OCI-LY1 (cell line): ENCODE results near the gene LASP1NB.

ENCODE experiments used
- H2AFZ ChIP-seq: fragments of 200-600 bp; sonication (generic), shearing (Covaris generic); 2 replicates; pipeline ENCODE4 v1.6.0; 2014; ENCODE audit warnings: antibody characterized with exemption, mild to moderate bottlenecking, low read length
- H3F3A ChIP-seq: fragments of 200-600 bp; sonication (generic), shearing (Covaris generic); 2 replicates; pipeline ENCODE4 v1.6.0; 2014; ENCODE audit warnings: mild to moderate bottlenecking, antibody characterized with exemption, low read length, moderate library complexity; ENCODE audit not compliant: insufficient read depth
- H3K27ac ChIP-seq: fragments of 200-600 bp; sonication (generic); 2 replicates; pipeline ENCODE4 v1.5.1; 2014; ENCODE audit warnings: low read length, mixed run types, mild to moderate bottlenecking, low read depth; ENCODE audit not compliant: poor library complexity, severe bottlenecking
- H3K27me3 ChIP-seq: fragments of 200-600 bp; sonication (generic); 2 replicates; pipeline ENCODE4 v1.6.0; 2014; ENCODE audit warnings: antibody characterized with exemption, mild to moderate bottlenecking, low read length, moderate library complexity; ENCODE audit not compliant: insufficient read depth
- H3K36me3 ChIP-seq: fragments of 200-600 bp; sonication (generic); 2 replicates; pipeline ENCODE4 v1.6.1; 2014; ENCODE audit warnings: mild to moderate bottlenecking, antibody characterized with exemption, low read length, moderate library complexity, mixed read lengths; ENCODE audit not compliant: insufficient read depth
- H3K4me1 ChIP-seq: fragments of 200-600 bp; sonication (generic); 2 replicates; pipeline ENCODE4 v1.5.1; 2014; ENCODE audit warnings: mild to moderate bottlenecking, low read length, moderate library complexity; ENCODE audit not compliant: insufficient read depth, severe bottlenecking
- H3K4me2 ChIP-seq: fragments of 200-600 bp; sonication (generic), shearing (Covaris generic); 2 replicates; pipeline ENCODE4 v1.6.1; 2014; ENCODE audit warnings: low read length
- H3K4me3 ChIP-seq: fragments of 200-600 bp; sonication (generic); 2 replicates; pipeline ENCODE4 v1.5.1; 2014; ENCODE audit warnings: low read length, low read depth, mild to moderate bottlenecking, mixed read lengths; ENCODE audit not compliant: poor library complexity, severe bottlenecking
- H3K79me2 ChIP-seq: fragments of 200-600 bp; shearing (Covaris generic); 2 replicates; pipeline ENCODE4 v1.6.1; 2016; ENCODE audit warnings: mixed run types, low read length, mixed read lengths; ENCODE audit not compliant: insufficient read depth
- H3K9ac ChIP-seq: fragments of 200-600 bp; sonication (generic), shearing (Covaris generic); 2 replicates; pipeline ENCODE4 v1.6.1; 2014; ENCODE audit warnings: mild to moderate bottlenecking, low read length, mixed read lengths
- H3K9me2 ChIP-seq: fragments of 200-600 bp; sonication (generic), shearing (Covaris generic); 2 replicates; pipeline ENCODE4 v1.6.1; 2014; ENCODE audit warnings: low read depth, mild to moderate bottlenecking, low read length, mixed read lengths
- H3K9me3 ChIP-seq: fragments of 200-600 bp; shearing (Covaris generic); 2 replicates; pipeline ENCODE4 v1.6.1; 2014; ENCODE audit warnings: low read length, mixed read lengths
- H4K20me1 ChIP-seq: fragments of 200-600 bp; sonication (generic), shearing (Covaris generic); 2 replicates; pipeline ENCODE4 v1.6.0; 2016; ENCODE audit warnings: mild to moderate bottlenecking, low read length; ENCODE audit not compliant: insufficient read depth
- EZH2 ChIP-seq: fragments of 200-600 bp; sonication (generic), shearing (Covaris generic); IDR thresholded peaks from 2 replicates; pipeline ENCODE4 v1.8.0; 2017; ENCODE audit warnings: borderline replicate concordance, mixed run types, mild to moderate bottlenecking, antibody characterized with exemption, low read length, moderate library complexity, mixed read lengths
- TF ChIP-seq, protein P1 (sequence below): fragments of 200-600 bp; sonication (generic), shearing (Covaris generic); IDR thresholded peaks from 2 replicates; pipeline ENCODE4 v1.5.1; 2017; ENCODE audit warnings: mild to moderate bottlenecking, antibody characterized with exemption, low read length, moderate library complexity, mixed read lengths

LASP1NB gene

DNA sequence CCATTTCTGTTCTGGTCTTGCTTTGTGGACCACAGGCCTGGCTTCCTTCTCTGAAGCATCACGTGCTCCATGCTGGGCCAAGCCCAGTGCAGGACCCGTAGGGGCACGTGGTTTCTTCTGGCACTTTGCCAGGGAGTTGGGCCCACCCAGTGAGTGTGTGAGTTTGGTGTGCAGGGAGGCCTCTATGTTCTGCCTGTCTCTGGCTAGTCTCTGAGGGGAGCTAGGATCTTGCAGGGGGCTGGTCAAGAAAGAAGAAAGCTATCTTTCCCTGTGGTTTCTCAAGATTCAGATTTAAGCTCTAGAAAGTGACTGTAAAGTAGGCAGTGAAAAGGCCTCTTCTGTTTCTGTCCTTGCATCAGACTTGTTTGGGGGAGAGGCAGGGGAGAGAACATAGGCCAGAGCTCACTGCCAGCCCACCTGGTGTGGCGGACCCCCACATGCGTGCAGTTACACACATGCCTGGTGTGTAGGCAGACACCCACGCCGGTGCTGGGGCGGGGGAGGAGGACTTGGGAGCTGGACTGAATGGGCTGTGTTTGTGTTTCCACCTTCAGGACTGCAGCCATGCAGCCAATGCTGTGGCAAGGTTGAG is 43.7 kb upstream of the LASP1NB start:
- Histone ChIP-seq H3K27me3 (no peaks in the 10 kb centered on the region), H4K20me1 (no peaks in the 10 kb centered on the region), H3K79me2 (0 out of 2 replicates have a peak, but pooled peaks cover 5% of the 10 kb centered on the region), H3F3A (no peaks in the 10 kb centered on the region; the same call in 1 of the 2 replicates), H3K4me1 (peaks cover 72% of the 10 kb centered on the region), H3K4me2 (peak overlapping the region; percentile 42; the same call in 1 of the 2 replicates), H3K9ac (peak overlapping the region; percentile 60; the same call in 1 of the 2 replicates), H3K9me3 (no peaks in the 10 kb centered on the region), H3K36me3 (peaks cover 36% of the 10 kb centered on the region), H2AFZ (no peak overlapping the region), H3K4me3 (peak overlapping the region; percentile 33), H3K9me2 (no peaks in the 10 kb centered on the region), H3K27ac (peak overlapping the region; percentile 87)
- TF ChIP-seq, protein P1, sequence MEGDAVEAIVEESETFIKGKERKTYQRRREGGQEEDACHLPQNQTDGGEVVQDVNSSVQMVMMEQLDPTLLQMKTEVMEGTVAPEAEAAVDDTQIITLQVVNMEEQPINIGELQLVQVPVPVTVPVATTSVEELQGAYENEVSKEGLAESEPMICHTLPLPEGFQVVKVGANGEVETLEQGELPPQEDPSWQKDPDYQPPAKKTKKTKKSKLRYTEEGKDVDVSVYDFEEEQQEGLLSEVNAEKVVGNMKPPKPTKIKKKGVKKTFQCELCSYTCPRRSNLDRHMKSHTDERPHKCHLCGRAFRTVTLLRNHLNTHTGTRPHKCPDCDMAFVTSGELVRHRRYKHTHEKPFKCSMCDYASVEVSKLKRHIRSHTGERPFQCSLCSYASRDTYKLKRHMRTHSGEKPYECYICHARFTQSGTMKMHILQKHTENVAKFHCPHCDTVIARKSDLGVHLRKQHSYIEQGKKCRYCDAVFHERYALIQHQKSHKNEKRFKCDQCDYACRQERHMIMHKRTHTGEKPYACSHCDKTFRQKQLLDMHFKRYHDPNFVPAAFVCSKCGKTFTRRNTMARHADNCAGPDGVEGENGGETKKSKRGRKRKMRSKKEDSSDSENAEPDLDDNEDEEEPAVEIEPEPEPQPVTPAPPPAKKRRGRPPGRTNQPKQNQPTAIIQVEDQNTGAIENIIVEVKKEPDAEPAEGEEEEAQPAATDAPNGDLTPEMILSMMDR: no peak
- TF ChIP-seq EZH2: no peak

DNA sequence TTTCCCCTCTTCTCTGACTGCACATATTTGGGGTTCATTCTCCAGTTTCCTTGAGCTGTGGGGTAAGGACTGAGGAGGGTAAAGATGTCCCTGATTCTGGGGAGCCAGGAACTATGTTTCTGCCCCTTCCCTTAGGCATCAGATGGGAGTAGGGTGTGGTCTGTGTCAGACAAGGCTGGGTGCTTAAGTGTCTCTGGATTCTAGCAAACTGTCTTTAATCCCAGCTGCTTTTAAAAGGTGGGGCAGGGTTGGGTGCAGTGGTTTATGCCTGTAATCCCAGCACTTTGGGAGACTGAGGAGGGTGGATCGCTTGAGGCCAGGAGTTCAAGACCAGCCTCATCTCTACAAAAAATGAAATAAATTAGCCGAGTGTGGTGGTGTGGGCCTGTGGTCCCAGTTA is 42.5 kb upstream of the LASP1NB start:
- Histone ChIP-seq H3K36me3 (peaks cover 46% of the 10 kb centered on the region), H3F3A (no peaks in the 10 kb centered on the region; the same call in 1 of the 2 replicates), H2AFZ (no peak overlapping the region), H3K27me3 (no peaks in the 10 kb centered on the region), H4K20me1 (no peaks in the 10 kb centered on the region), H3K9me3 (no peaks in the 10 kb centered on the region), H3K4me2 (no peak overlapping the region), H3K9me2 (no peaks in the 10 kb centered on the region), H3K4me3 (no peak overlapping the region), H3K79me2 (0 out of 2 replicates have a peak, but pooled peaks cover 5% of the 10 kb centered on the region), H3K4me1 (peaks cover 70% of the 10 kb centered on the region), H3K9ac (no peak overlapping the region), H3K27ac (no peak overlapping the region)
- no peak for TF ChIP-seq EZH2
- TF ChIP-seq, protein P1: no peak

DNA sequence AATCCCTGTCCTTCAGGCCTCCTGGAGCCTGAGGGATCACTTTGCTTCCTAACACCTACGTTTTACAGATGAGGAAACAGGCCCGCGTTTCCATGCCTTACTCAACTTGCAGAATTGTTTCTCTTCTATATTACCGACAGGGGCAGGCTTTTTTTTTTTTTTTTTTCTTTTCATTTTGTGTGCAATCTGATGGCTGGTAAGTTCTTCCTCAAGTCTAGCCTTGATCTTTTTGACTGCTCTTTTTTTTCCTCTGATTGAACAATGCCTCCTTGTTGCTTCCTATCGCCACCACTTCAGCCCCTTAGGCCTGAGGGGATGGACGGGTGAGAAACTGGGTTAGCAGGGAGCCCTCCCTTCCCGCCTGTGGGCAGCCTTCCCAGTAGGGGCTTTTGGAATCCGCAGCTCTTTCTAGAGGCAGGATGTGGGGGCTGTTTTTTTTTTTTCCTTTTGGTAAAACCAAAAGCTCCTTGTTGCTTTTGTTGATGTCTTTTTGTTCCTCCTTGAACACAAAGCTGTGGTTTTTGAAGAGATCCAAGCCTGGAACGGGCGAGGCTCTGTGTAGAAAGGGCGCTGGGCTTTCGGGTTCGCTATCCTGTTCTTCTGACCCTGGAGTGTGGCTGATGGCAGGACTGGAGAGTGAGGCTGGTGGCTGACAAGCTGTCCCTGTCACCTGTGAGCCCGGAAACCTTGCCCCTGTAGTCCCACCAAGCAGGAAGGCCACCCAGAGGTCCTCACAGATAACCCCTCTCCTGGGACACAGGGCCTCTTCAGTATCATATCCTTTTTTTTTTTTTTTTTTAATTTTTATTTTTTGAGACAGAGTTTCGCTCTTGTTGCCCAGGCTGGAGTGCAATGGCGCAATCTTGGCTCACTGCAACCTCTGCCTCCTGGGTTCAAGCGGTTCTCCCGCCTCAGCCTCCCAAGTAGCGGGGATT is 41.6 kb upstream of the LASP1NB start:
- no peaks in the 10 kb centered on the region; the same call in 1 of the 2 replicates for H3F3A ChIP-seq
- H3K4me1 ChIP-seq: peaks cover 62% of the 10 kb centered on the region
- H3K4me3 ChIP-seq: no peak overlapping the region
- no peak overlapping the region for H3K4me2 ChIP-seq
- H3K9ac ChIP-seq: no peak overlapping the region
- H3K79me2 ChIP-seq: 0 out of 2 replicates have a peak, but pooled peaks cover 5% of the 10 kb centered on the region
- H3K9me3 ChIP-seq: no peaks in the 10 kb centered on the region
- no peaks in the 10 kb centered on the region for H3K9me2 ChIP-seq
- TF ChIP-seq EZH2: no peak
- TF ChIP-seq, protein P1: no peak; the same call in 1 of the 2 replicates
- no peak overlapping the region for H2AFZ ChIP-seq
- peak overlapping the region; percentile 44 for H3K27ac ChIP-seq
- no peaks in the 10 kb centered on the region for H4K20me1 ChIP-seq
- peaks cover 38% of the 10 kb centered on the region for H3K36me3 ChIP-seq
- no peaks in the 10 kb centered on the region for H3K27me3 ChIP-seq
